Measurements from ENCODE around the gene TBX1. TPM values are rescaled to one million over a fixed set of nuclear protein-coding genes. Genes with fewer than 3 reads are reported as not detected.
A peak's percentile ranks its signal among the peaks of the same experiment; 100 is the strongest.

The TBX1 gene
- total RNA-seq, 1 donor from 2014 or later = 0.56 TPM

DNA sequence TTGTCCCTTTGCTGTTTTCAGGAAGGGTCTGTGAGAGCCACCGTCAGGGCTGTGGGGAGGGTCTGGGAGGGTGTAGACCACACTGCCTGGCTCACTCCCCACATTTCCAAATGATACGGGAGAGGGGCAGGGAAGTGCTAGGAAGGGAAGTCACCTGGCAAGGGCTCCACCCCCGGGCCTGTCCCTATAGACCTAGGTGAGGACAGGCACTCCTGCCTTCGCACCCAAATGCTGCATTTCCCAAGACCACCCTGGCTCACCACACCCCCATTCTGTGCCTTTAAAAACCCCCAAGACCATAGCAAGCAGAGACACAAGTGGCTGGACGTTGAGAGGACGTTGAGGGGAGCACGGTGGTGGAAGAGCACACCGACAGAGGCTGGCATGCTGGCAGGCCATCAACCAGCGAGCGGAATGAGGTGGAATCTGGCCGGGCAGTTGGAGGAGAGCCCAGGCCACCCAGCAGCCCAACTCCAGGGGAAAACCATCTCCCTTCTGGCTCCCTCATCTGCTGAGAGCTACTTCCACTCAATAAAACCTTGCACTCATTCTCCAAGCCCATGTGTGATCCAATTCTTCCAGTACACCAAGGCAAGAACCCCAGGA lies 48.4 kb downstream of the TBX1 start:
- no peak overlapping the region for H3K4me3 Mint-ChIP-seq (ENCODE audit: unreplicated experiment)
- no peaks in the 10 kb centered on the region for H3K36me3 Mint-ChIP-seq (ENCODE audit: low read depth, unreplicated experiment)
- no peaks in the 10 kb centered on the region for H3K9me3 Mint-ChIP-seq (ENCODE audit: unreplicated experiment)
- H3K27me3 Mint-ChIP-seq (ENCODE audit: unreplicated experiment) = peaks cover 7% of the 10 kb centered on the region
- H3K4me1 Mint-ChIP-seq (ENCODE audit: unreplicated experiment) = peaks cover 3% of the 10 kb centered on the region
- H3K27ac Mint-ChIP-seq (ENCODE audit: unreplicated experiment) = no peak overlapping the region
- no peak for DNase-seq (ENCODE audit: low spot score)
- TF ChIP-seq, protein P1, sequence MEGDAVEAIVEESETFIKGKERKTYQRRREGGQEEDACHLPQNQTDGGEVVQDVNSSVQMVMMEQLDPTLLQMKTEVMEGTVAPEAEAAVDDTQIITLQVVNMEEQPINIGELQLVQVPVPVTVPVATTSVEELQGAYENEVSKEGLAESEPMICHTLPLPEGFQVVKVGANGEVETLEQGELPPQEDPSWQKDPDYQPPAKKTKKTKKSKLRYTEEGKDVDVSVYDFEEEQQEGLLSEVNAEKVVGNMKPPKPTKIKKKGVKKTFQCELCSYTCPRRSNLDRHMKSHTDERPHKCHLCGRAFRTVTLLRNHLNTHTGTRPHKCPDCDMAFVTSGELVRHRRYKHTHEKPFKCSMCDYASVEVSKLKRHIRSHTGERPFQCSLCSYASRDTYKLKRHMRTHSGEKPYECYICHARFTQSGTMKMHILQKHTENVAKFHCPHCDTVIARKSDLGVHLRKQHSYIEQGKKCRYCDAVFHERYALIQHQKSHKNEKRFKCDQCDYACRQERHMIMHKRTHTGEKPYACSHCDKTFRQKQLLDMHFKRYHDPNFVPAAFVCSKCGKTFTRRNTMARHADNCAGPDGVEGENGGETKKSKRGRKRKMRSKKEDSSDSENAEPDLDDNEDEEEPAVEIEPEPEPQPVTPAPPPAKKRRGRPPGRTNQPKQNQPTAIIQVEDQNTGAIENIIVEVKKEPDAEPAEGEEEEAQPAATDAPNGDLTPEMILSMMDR (IDR thresholded peaks at IDR 0.05; ENCODE audit: unreplicated experiment) = no peak

DNA sequence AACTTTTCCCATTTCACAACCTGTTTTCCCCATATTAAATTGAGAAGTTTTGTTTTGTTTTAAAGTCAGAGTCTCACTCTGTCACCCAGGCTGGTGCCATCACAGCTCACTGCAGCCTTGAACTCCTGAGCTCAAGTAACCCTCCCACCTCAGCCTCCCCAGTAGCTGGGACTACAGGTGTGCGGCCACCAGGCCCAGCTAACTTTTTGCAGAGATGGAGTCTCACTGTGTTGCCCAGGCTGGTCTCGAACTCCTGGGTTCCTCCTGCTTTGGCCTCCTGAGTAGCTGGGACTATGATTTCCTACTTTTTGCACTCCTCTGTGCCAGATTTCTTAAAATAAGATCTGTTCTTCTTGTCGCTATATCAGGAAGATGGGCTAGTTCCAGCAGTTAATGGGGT lies 49.2 kb downstream of the TBX1 start:
- H3K4me1 Mint-ChIP-seq (ENCODE audit: unreplicated experiment) = peaks cover 3% of the 10 kb centered on the region
- no peaks in the 10 kb centered on the region for H3K9me3 Mint-ChIP-seq (ENCODE audit: unreplicated experiment)

DNA sequence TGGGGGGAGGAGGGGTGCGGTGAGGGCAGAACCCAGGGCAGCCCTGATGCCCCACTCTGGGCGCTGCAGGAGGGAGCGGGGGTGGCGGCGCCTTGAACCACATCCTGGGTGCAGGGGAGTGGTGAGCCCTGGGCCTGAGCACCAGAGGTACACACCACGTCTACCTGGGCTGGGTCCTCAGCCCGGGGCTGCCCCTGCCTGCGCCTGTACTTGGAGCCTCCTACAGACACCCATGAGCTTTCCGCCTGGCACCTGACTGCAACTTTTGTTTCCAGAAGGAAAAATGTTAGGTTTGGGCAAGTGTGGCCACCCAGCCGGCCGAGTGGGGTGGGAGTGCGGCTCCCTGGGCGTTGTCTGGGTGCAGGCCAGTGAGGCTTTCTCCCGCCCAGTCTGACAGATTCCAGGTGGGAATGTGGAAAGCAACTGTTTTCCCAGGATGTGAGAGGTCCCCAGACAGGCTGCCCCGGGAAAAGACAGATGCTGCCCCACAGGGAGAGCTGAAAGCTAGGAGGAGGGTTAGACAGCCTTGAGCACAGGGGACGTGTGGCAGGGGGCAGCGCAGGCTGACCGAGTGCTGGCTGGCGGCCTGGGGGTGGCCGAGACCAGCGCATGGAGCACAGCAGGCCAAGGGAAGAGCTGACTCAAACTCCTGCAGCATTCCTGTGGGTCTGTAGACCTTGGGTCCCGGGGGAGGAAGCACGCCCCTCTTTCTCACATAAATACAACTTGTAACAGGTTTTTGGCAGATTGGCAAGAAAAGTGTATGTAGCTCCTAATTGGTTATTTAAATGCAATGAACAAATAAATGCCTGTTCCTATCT lies 50.0 kb downstream of the TBX1 start:
- Mint-ChIP-seq H3K27ac (ENCODE audit: unreplicated experiment) (no peak overlapping the region), H3K9me3 (ENCODE audit: unreplicated experiment) (no peaks in the 10 kb centered on the region), H3K4me1 (ENCODE audit: unreplicated experiment) (peaks cover 3% of the 10 kb centered on the region), H3K36me3 (ENCODE audit: low read depth, unreplicated experiment) (no peaks in the 10 kb centered on the region), H3K27me3 (ENCODE audit: unreplicated experiment) (peaks cover 7% of the 10 kb centered on the region), H3K4me3 (ENCODE audit: unreplicated experiment) (no peak overlapping the region)
- peak; percentile 1 for DNase-seq (ENCODE audit: low spot score)
- TF ChIP-seq, protein P1 (IDR thresholded peaks at IDR 0.05; ENCODE audit: unreplicated experiment) = no peak

More for the DNA sequence above, 49.2 kb downstream of the TBX1 start:
- Mint-ChIP-seq H3K27ac (ENCODE audit: unreplicated experiment) (no peak overlapping the region), H3K4me3 (ENCODE audit: unreplicated experiment) (no peak overlapping the region), H3K36me3 (ENCODE audit: low read depth, unreplicated experiment) (no peaks in the 10 kb centered on the region), H3K27me3 (ENCODE audit: unreplicated experiment) (peaks cover 7% of the 10 kb centered on the region)
- TF ChIP-seq, protein P1 (IDR thresholded peaks at IDR 0.05; ENCODE audit: unreplicated experiment) = no peak
- no peak for DNase-seq (ENCODE audit: low spot score)

DNA sequence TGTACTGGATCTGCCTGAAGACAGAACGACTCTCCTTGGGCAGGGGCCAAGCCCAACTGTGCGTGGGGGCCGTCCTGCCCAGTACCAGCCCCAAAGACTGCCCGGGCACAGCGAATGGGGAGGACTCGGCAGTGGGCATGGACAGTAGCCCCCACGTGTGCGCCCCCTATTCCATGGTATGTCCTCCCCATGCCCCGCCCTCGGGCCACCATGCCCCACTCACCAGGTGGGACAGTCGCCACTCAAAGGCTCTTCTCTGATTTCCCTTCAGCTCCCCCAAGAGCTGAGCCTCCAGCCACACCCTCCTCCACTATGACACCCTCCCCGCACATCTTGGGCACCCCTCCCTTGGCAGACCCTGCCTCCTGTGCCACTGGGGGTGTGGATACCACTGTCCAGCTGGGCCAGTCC lies 50.6 kb downstream of the TBX1 start:
- TF ChIP-seq, protein P1 (IDR thresholded peaks at IDR 0.05; ENCODE audit: unreplicated experiment) = no peak
- Mint-ChIP-seq H3K4me1 (ENCODE audit: unreplicated experiment) (no peaks in the 10 kb centered on the region), H3K4me3 (ENCODE audit: unreplicated experiment) (no peak overlapping the region), H3K27me3 (ENCODE audit: unreplicated experiment) (peaks cover 7% of the 10 kb centered on the region), H3K9me3 (ENCODE audit: unreplicated experiment) (no peaks in the 10 kb centered on the region), H3K36me3 (ENCODE audit: low read depth, unreplicated experiment) (no peaks in the 10 kb centered on the region), H3K27ac (ENCODE audit: unreplicated experiment) (no peak overlapping the region)
- DNase-seq (ENCODE audit: low spot score) = no peak

Data from endothelial cell (in vitro differentiated cells).